OCI-LY1 (cell line): Measurements from ENCODE around the gene SEMA3C.

Experiments
- H2AFZ ChIP-seq: fragments of 200-600 bp; sonication (generic), shearing (Covaris generic); 2 replicates; pipeline ENCODE4 v1.6.0; 2014; ENCODE audit warnings: antibody characterized with exemption, mild to moderate bottlenecking, low read length
- H3F3A ChIP-seq: fragments of 200-600 bp; sonication (generic), shearing (Covaris generic); 2 replicates; pipeline ENCODE4 v1.6.0; 2014; ENCODE audit warnings: mild to moderate bottlenecking, antibody characterized with exemption, low read length, moderate library complexity; ENCODE audit not compliant: insufficient read depth
- H3K27ac ChIP-seq: fragments of 200-600 bp; sonication (generic); 2 replicates; pipeline ENCODE4 v1.5.1; 2014; ENCODE audit warnings: low read length, mixed run types, mild to moderate bottlenecking, low read depth; ENCODE audit not compliant: poor library complexity, severe bottlenecking
- H3K27me3 ChIP-seq: fragments of 200-600 bp; sonication (generic); 2 replicates; pipeline ENCODE4 v1.6.0; 2014; ENCODE audit warnings: antibody characterized with exemption, mild to moderate bottlenecking, low read length, moderate library complexity; ENCODE audit not compliant: insufficient read depth
- H3K36me3 ChIP-seq: fragments of 200-600 bp; sonication (generic); 2 replicates; pipeline ENCODE4 v1.6.1; 2014; ENCODE audit warnings: mild to moderate bottlenecking, antibody characterized with exemption, low read length, moderate library complexity, mixed read lengths; ENCODE audit not compliant: insufficient read depth
- H3K4me1 ChIP-seq: fragments of 200-600 bp; sonication (generic); 2 replicates; pipeline ENCODE4 v1.5.1; 2014; ENCODE audit warnings: mild to moderate bottlenecking, low read length, moderate library complexity; ENCODE audit not compliant: insufficient read depth, severe bottlenecking
- H3K4me2 ChIP-seq: fragments of 200-600 bp; sonication (generic), shearing (Covaris generic); 2 replicates; pipeline ENCODE4 v1.6.1; 2014; ENCODE audit warnings: low read length
- H3K4me3 ChIP-seq: fragments of 200-600 bp; sonication (generic); 2 replicates; pipeline ENCODE4 v1.5.1; 2014; ENCODE audit warnings: low read length, low read depth, mild to moderate bottlenecking, mixed read lengths; ENCODE audit not compliant: poor library complexity, severe bottlenecking
- H3K79me2 ChIP-seq: fragments of 200-600 bp; shearing (Covaris generic); 2 replicates; pipeline ENCODE4 v1.6.1; 2016; ENCODE audit warnings: mixed run types, low read length, mixed read lengths; ENCODE audit not compliant: insufficient read depth
- H3K9ac ChIP-seq: fragments of 200-600 bp; sonication (generic), shearing (Covaris generic); 2 replicates; pipeline ENCODE4 v1.6.1; 2014; ENCODE audit warnings: mild to moderate bottlenecking, low read length, mixed read lengths
- H3K9me2 ChIP-seq: fragments of 200-600 bp; sonication (generic), shearing (Covaris generic); 2 replicates; pipeline ENCODE4 v1.6.1; 2014; ENCODE audit warnings: low read depth, mild to moderate bottlenecking, low read length, mixed read lengths
- H3K9me3 ChIP-seq: fragments of 200-600 bp; shearing (Covaris generic); 2 replicates; pipeline ENCODE4 v1.6.1; 2014; ENCODE audit warnings: low read length, mixed read lengths
- H4K20me1 ChIP-seq: fragments of 200-600 bp; sonication (generic), shearing (Covaris generic); 2 replicates; pipeline ENCODE4 v1.6.0; 2016; ENCODE audit warnings: mild to moderate bottlenecking, low read length; ENCODE audit not compliant: insufficient read depth
- EZH2 ChIP-seq: fragments of 200-600 bp; sonication (generic), shearing (Covaris generic); IDR thresholded peaks from 2 replicates; pipeline ENCODE4 v1.8.0; 2017; ENCODE audit warnings: borderline replicate concordance, mixed run types, mild to moderate bottlenecking, antibody characterized with exemption, low read length, moderate library complexity, mixed read lengths
- TF ChIP-seq, protein P1 (sequence below): fragments of 200-600 bp; sonication (generic), shearing (Covaris generic); IDR thresholded peaks from 2 replicates; pipeline ENCODE4 v1.5.1; 2017; ENCODE audit warnings: mild to moderate bottlenecking, antibody characterized with exemption, low read length, moderate library complexity, mixed read lengths

The SEMA3C gene

GRCh38 chr7:80733333-80733915, 185.4 kb downstream of the SEMA3C start:
- Histone ChIP-seq H3K9ac (no peak overlapping the region), H3F3A (no peaks in the 10 kb centered on the region), H3K4me3 (no peak overlapping the region), H3K4me1 (no peaks in the 10 kb centered on the region), H3K9me3 (no peaks in the 10 kb centered on the region), H3K4me2 (no peak overlapping the region), H3K9me2 (no peaks in the 10 kb centered on the region), H2AFZ (no peak overlapping the region), H3K27ac (no peak overlapping the region), H4K20me1 (no peaks in the 10 kb centered on the region), H3K27me3 (no peaks in the 10 kb centered on the region), H3K79me2 (no peaks in the 10 kb centered on the region), H3K36me3 (no peaks in the 10 kb centered on the region)
- TF ChIP-seq, protein P1, sequence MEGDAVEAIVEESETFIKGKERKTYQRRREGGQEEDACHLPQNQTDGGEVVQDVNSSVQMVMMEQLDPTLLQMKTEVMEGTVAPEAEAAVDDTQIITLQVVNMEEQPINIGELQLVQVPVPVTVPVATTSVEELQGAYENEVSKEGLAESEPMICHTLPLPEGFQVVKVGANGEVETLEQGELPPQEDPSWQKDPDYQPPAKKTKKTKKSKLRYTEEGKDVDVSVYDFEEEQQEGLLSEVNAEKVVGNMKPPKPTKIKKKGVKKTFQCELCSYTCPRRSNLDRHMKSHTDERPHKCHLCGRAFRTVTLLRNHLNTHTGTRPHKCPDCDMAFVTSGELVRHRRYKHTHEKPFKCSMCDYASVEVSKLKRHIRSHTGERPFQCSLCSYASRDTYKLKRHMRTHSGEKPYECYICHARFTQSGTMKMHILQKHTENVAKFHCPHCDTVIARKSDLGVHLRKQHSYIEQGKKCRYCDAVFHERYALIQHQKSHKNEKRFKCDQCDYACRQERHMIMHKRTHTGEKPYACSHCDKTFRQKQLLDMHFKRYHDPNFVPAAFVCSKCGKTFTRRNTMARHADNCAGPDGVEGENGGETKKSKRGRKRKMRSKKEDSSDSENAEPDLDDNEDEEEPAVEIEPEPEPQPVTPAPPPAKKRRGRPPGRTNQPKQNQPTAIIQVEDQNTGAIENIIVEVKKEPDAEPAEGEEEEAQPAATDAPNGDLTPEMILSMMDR: no peak
- TF ChIP-seq EZH2: no peak

DNA sequence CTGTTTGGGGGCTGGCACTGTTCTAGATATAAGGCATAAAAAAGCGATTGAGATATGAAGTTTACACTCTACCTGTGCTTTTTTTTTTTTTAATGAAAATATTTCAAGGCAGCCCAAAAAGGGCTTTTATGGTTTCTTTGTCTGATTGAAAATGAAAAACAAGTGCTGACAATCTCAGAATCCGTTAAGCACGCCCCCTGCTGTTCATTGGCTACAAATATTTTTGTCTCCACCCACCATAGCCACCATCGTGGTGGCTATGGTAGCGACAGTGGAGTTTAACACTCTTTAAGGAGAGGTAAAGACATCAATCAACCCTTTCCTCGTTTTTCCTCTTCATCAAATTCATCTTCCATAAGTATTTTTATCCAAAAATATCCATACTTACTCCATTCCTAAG, 186.2 kb downstream of the SEMA3C start:
- H3K79me2 ChIP-seq: no peaks in the 10 kb centered on the region
- TF ChIP-seq EZH2: no peak
- TF ChIP-seq, protein P1: peak; percentile 58
- H3K27me3 ChIP-seq: no peaks in the 10 kb centered on the region
- no peak overlapping the region for H3K9ac ChIP-seq
- H3K9me3 ChIP-seq: no peaks in the 10 kb centered on the region
- H2AFZ ChIP-seq: no peak overlapping the region
- no peaks in the 10 kb centered on the region for H4K20me1 ChIP-seq
- no peak overlapping the region for H3K27ac ChIP-seq
- H3K4me1 ChIP-seq: no peaks in the 10 kb centered on the region
- no peaks in the 10 kb centered on the region for H3K9me2 ChIP-seq
- no peaks in the 10 kb centered on the region for H3K36me3 ChIP-seq
- H3K4me3 ChIP-seq: no peak overlapping the region
- no peaks in the 10 kb centered on the region for H3F3A ChIP-seq
- no peak overlapping the region for H3K4me2 ChIP-seq

GRCh38 chr7:80731281-80731680, 187.6 kb downstream of the SEMA3C start:
- no peak overlapping the region for H3K27ac ChIP-seq
- no peak overlapping the region for H2AFZ ChIP-seq
- H3K9me2 ChIP-seq: no peaks in the 10 kb centered on the region
- H3K36me3 ChIP-seq: no peaks in the 10 kb centered on the region
- H4K20me1 ChIP-seq: no peaks in the 10 kb centered on the region
- H3K9me3 ChIP-seq: no peaks in the 10 kb centered on the region
- no peaks in the 10 kb centered on the region for H3K4me1 ChIP-seq
- no peak overlapping the region for H3K9ac ChIP-seq
- H3K4me2 ChIP-seq: no peak overlapping the region
- no peaks in the 10 kb centered on the region for H3K27me3 ChIP-seq
- no peak overlapping the region for H3K4me3 ChIP-seq
- H3K79me2 ChIP-seq: no peaks in the 10 kb centered on the region
- no peak for TF ChIP-seq EZH2
- TF ChIP-seq, protein P1: no peak
- H3F3A ChIP-seq: no peaks in the 10 kb centered on the region
